Loucy (cell line): ENCODE measurements around the gene OCSTAMP.

Experiments used
- H2AFZ ChIP-seq: fragments of 200-600 bp; sonication (generic); 2 replicates; pipeline ENCODE4 v1.6.0; 2016; ENCODE audit warnings: antibody characterized with exemption, mild to moderate bottlenecking, low read length, moderate library complexity
- H3F3A ChIP-seq: fragments of 200-600 bp; 2 replicates; pipeline ENCODE4 v1.6.0; 2016; ENCODE audit warnings: antibody characterized with exemption, low read depth, mild to moderate bottlenecking
- H3K27me3 ChIP-seq: fragments of 200-600 bp; sonication (generic); 2 replicates; pipeline ENCODE4 v1.6.1; 2014; ENCODE audit warnings: low read length, mild to moderate bottlenecking; ENCODE audit not compliant: insufficient read depth, poor library complexity, severe bottlenecking
- H3K36me3 ChIP-seq: fragments of 200-600 bp; sonication (generic); 2 replicates; pipeline ENCODE4 v1.6.1; 2016; ENCODE audit warnings: low read length; ENCODE audit not compliant: insufficient read depth
- H3K4me1 ChIP-seq: fragments of 200-600 bp; sonication (generic); 2 replicates; pipeline ENCODE4 v1.5.1; 2014; ENCODE audit warnings: low read length, mild to moderate bottlenecking; ENCODE audit not compliant: insufficient read depth, poor library complexity, severe bottlenecking
- H3K4me2 ChIP-seq: fragments of 200-600 bp; sonication (generic); 2 replicates; pipeline ENCODE4 v1.6.0; 2014; ENCODE audit warnings: antibody characterized with exemption, low read length, low read depth, mild to moderate bottlenecking; ENCODE audit not compliant: poor library complexity, severe bottlenecking
- H3K4me3 ChIP-seq: fragments of 200-600 bp; sonication (generic); 2 replicates; pipeline ENCODE4 v1.5.1; 2014; ENCODE audit warnings: low read length, mild to moderate bottlenecking, mixed read lengths; ENCODE audit not compliant: poor library complexity, severe bottlenecking
- H3K79me2 ChIP-seq: fragments of 200-600 bp; sonication (generic); 2 replicates; pipeline ENCODE4 v1.6.1; 2014; ENCODE audit warnings: low read length; ENCODE audit not compliant: insufficient read depth
- H3K9ac ChIP-seq: fragments of 200-600 bp; sonication (generic); 2 replicates; pipeline ENCODE4 v1.6.0; 2014; ENCODE audit warnings: mild to moderate bottlenecking, low read depth, low read length, moderate library complexity; ENCODE audit not compliant: poor library complexity, severe bottlenecking
- H3K9me2 ChIP-seq: fragments of 200-600 bp; sonication (generic); replicated peaks from 2 replicates; pipeline ENCODE4 v1.6.1; 2016; ENCODE audit warnings: low read depth, low read length, mixed read lengths
- H3K9me3 ChIP-seq: fragments of 200-600 bp; sonication (generic); 2 replicates; pipeline ENCODE4 v1.6.1; 2014; ENCODE audit warnings: mild to moderate bottlenecking, antibody characterized with exemption, low read length, low read depth; ENCODE audit not compliant: insufficient read depth
- H4K20me1 ChIP-seq: fragments of 200-600 bp; sonication (generic); 2 replicates; pipeline ENCODE4 v1.6.0; 2014; ENCODE audit warnings: antibody characterized with exemption, low read length, mild to moderate bottlenecking; ENCODE audit not compliant: insufficient read depth, poor library complexity, severe bottlenecking
- CTCF ChIP-seq: fragments of 200-600 bp; sonication (generic); conservative IDR thresholded peaks from 2 replicates; pipeline ENCODE4 v1.5.1; 2014; ENCODE audit warnings: mild to moderate bottlenecking, antibody characterized with exemption, low read length
- EZH2phosphoT487 ChIP-seq: fragments of 200-600 bp; IDR thresholded peaks from 2 replicates; pipeline ENCODE4 v1.6.1; 2018; ENCODE audit warnings: antibody characterized with exemption, mild to moderate bottlenecking, moderate library complexity, borderline replicate concordance

The OCSTAMP gene

GRCh38 chr20:46520540-46520939 lies 29.9 kb downstream of the OCSTAMP start:
- Histone ChIP-seq H3K4me2 (no peak overlapping the region), H3K9me3 (no peaks in the 10 kb centered on the region), H3K9ac (no peak overlapping the region), H3K27me3 (no peaks in the 10 kb centered on the region), H3F3A (no peaks in the 10 kb centered on the region), H2AFZ (no peak overlapping the region), H3K4me3 (no peak overlapping the region), H4K20me1 (no peaks in the 10 kb centered on the region), H3K79me2 (no peaks in the 10 kb centered on the region), H3K36me3 (no peaks in the 10 kb centered on the region), H3K4me1 (no peaks in the 10 kb centered on the region), H3K9me2 (no peaks in the 10 kb centered on the region)
- TF ChIP-seq EZH2phosphoT487, result no peak
- no peak for TF ChIP-seq CTCF

GRCh38 chr20:46519471-46520068 lies 30.9 kb downstream of the OCSTAMP start:
- Histone ChIP-seq H3K79me2 (no peaks in the 10 kb centered on the region), H2AFZ (no peak overlapping the region), H3F3A (no peaks in the 10 kb centered on the region), H3K4me3 (no peak overlapping the region), H3K4me1 (no peaks in the 10 kb centered on the region), H3K9ac (no peak overlapping the region), H3K4me2 (no peak overlapping the region), H3K27me3 (no peaks in the 10 kb centered on the region), H3K9me2 (no peaks in the 10 kb centered on the region), H3K36me3 (no peaks in the 10 kb centered on the region), H3K9me3 (no peaks in the 10 kb centered on the region), H4K20me1 (no peaks in the 10 kb centered on the region)
- TF ChIP-seq EZH2phosphoT487 (no peak), CTCF (no peak)

- Histone ChIP-seq H3K4me1 (peaks cover 9% of the 10 kb centered on the region), H3K79me2 (no peaks in the 10 kb centered on the region), H3K9me3 (no peaks in the 10 kb centered on the region), H3K4me3 (no peak within 1 kb of the TSS), H3K9me2 (no peaks in the 10 kb centered on the region), H2AFZ (no peak within 1 kb of the TSS), H4K20me1 (no peaks in the 10 kb centered on the region), H3K36me3 (no peaks in the 10 kb centered on the region), H3K27me3 (peaks cover 5% of the 10 kb centered on the region), H3F3A (no peaks in the 10 kb centered on the region), H3K9ac (no peak within 1 kb of the TSS), H3K4me2 (no peak within 1 kb of the TSS)
- TF ChIP-seq CTCF, result no peak
- no peak for TF ChIP-seq EZH2phosphoT487
These were observed 37.3 kb downstream of the OCSTAMP start, which contains the start of gene ZNF334 for GRCh38 chr20:46512943-46513844. Gene ZNF334, minus strand, starts transcription at chr20:46513559. Its CDS starts 1,457 bp downstream, at chr20:46512102.
